NCI-H345 (cell line): ENCODE data around the gene SMURF1.

Experiments
- DNase-seq: peaks from one replicate; lab custom pipeline; 2025; lab: John Stamatoyannopoulos, UW

SMURF1 gene

GRCh38 chr7:99005776-99006175 lies 138.1 kb downstream of the SMURF1 start:
- DNase-seq: no peak

- no peak for DNase-seq
Measured at GRCh38 chr7:99004781-99005500, 139.0 kb downstream of the SMURF1 start.

GRCh38 chr7:99004216-99004615 lies 139.7 kb downstream of the SMURF1 start:
- DNase-seq: no peak

- DNase-seq: no peak
Measured at GRCh38 chr7:99003419-99003818, 140.5 kb downstream of the SMURF1 start.

GRCh38 chr7:99002827-99003212 lies 141.1 kb downstream of the SMURF1 start:
- no peak for DNase-seq

- DNase-seq: no peak
Measured at GRCh38 chr7:99002148-99002826, 141.6 kb downstream of the SMURF1 start.

- no peak for DNase-seq
Measured at GRCh38 chr7:99001482-99002147, 142.3 kb downstream of the SMURF1 start.

GRCh38 chr7:99000904-99001465 lies 142.9 kb downstream of the SMURF1 start:
- DNase-seq: no peak

- no peak for DNase-seq
Measured at GRCh38 chr7:99000196-99000903, 143.6 kb downstream of the SMURF1 start.

- no peak for DNase-seq
Measured at GRCh38 chr7:98998821-98999725, 144.8 kb downstream of the SMURF1 start.

- DNase-seq: no peak
Measured at GRCh38 chr7:98997846-98998245, 146.1 kb downstream of the SMURF1 start.

- no peak for DNase-seq
Measured at GRCh38 chr7:98996150-98996552, 147.8 kb downstream of the SMURF1 start.

GRCh38 chr7:98995523-98996149 lies 148.3 kb downstream of the SMURF1 start:
- no peak for DNase-seq

GRCh38 chr7:98995111-98995510 lies 148.8 kb downstream of the SMURF1 start:
- no peak for DNase-seq

- DNase-seq: no peak
Measured at GRCh38 chr7:98994046-98994944, 149.6 kb downstream of the SMURF1 start.

- no peak for DNase-seq
Measured at GRCh38 chr7:98993024-98993897, 150.6 kb downstream of the SMURF1 start.

- no peak for DNase-seq
Measured at GRCh38 chr7:98992076-98992475, 151.8 kb downstream of the SMURF1 start.

- no peak for DNase-seq
Measured at GRCh38 chr7:98991141-98991540, 152.8 kb downstream of the SMURF1 start.

- no peak for DNase-seq
Measured at GRCh38 chr7:98990356-98990755, 153.6 kb downstream of the SMURF1 start.
